AG09309 (cell line): Measurements from ENCODE around the gene KCNJ2.

ENCODE experiments used
- DNase-seq: peaks from one replicate; pipeline ENCODE4 v3.0.0-alpha.2; 2010; ENCODE audit warnings: low read depth
- H3K4me3 ChIP-seq: 2 replicates; pipeline ENCODE4 v1.5.1; 2011; ENCODE audit warnings: mild to moderate bottlenecking, low read depth, low read length, moderate library complexity; ENCODE audit not compliant: control insufficient read depth
- CTCF ChIP-seq: IDR thresholded peaks from 2 replicates; pipeline ENCODE4 v1.5.1; 2011; ENCODE audit warnings: mild to moderate bottlenecking, low read depth, low read length, inconsistent platforms; ENCODE audit not compliant: insufficient read depth, control insufficient read depth; ENCODE audit errors: missing control alignments

The KCNJ2 gene

GRCh38 chr17:70134777-70135176 lies 34.6 kb upstream of the KCNJ2 start:
- DNase-seq: no peak
- TF ChIP-seq CTCF: no peak
- H3K4me3 ChIP-seq: no peak overlapping the region

- no peak for DNase-seq
- TF ChIP-seq CTCF: no peak
- H3K4me3 ChIP-seq: no peak overlapping the region
Measured at GRCh38 chr17:70136131-70136530, 33.2 kb upstream of the KCNJ2 start.

- H3K4me3 ChIP-seq: peak overlapping the region; percentile 19; the same call in 1 of the 2 replicates
- DNase-seq: peak; percentile 90
- TF ChIP-seq CTCF: no peak
Measured at GRCh38 chr17:70137451-70138230, 31.7 kb upstream of the KCNJ2 start.

GRCh38 chr17:70138291-70138865 lies 31.0 kb upstream of the KCNJ2 start:
- no peak overlapping the region for H3K4me3 ChIP-seq
- peak; percentile 5 for DNase-seq
- TF ChIP-seq CTCF: no peak

- no peak for DNase-seq
- no peak for TF ChIP-seq CTCF
- no peak overlapping the region for H3K4me3 ChIP-seq
Measured at GRCh38 chr17:70139449-70139993, 29.8 kb upstream of the KCNJ2 start.

GRCh38 chr17:70144260-70144846 lies 25.0 kb upstream of the KCNJ2 start:
- H3K4me3 ChIP-seq: no peak overlapping the region
- peak; percentile 55 for TF ChIP-seq CTCF
- DNase-seq: peak; percentile 14
